SK-N-SH treated with all-trans-retinoic acid at 6 μM for 48 hours (cell line): ENCODE results near the gene HACD2.

Experiments
- ARNTL ChIP-seq: fragments of 450-650 bp; formaldehyde crosslinking; IDR thresholded peaks from 2 replicates; pipeline ENCODE4 v1.5.0; 2020; ENCODE audit warnings: low read depth, mild to moderate bottlenecking, moderate library complexity, borderline replicate concordance
- GLIS3 ChIP-seq: fragments of 250-450 bp; sonication (Bioruptor Pico); IDR thresholded peaks from 2 replicates; pipeline ENCODE4 v1.5.0; 2020; ENCODE audit warnings: mild to moderate bottlenecking, moderate library complexity
- ISL1 ChIP-seq: fragments of 250-450 bp; sonication (Bioruptor Pico); IDR thresholded peaks from 2 replicates; pipeline ENCODE4 v2.1.2; 2022; ENCODE audit warnings: mild to moderate bottlenecking, moderate library complexity
- RARB ChIP-seq: fragments of 250-450 bp; sonication (Bioruptor Pico); IDR thresholded peaks from 2 replicates; pipeline ENCODE4 v1.8.0; 2021; ENCODE audit warnings: mild to moderate bottlenecking, moderate library complexity
- TOX ChIP-seq: fragments of 250-450 bp; sonication (Bioruptor Pico); IDR thresholded peaks from 2 replicates; pipeline ENCODE4 v1.8.0; 2021; ENCODE audit warnings: mild to moderate bottlenecking, moderate library complexity, borderline replicate concordance
- ZC3H10 ChIP-seq: fragments of 250-450 bp; sonication (Bioruptor Pico); IDR thresholded peaks from 2 replicates; pipeline ENCODE4 v1.5.1; 2021; ENCODE audit warnings: mild to moderate bottlenecking, moderate library complexity
- ZFP3 ChIP-seq: fragments of 250-450 bp; sonication (Bioruptor Pico); IDR thresholded peaks from 2 replicates; pipeline ENCODE4 v1.5.0; 2020; ENCODE audit warnings: mild to moderate bottlenecking, moderate library complexity
- ZNF70 ChIP-seq: fragments of 450-650 bp; formaldehyde crosslinking; IDR thresholded peaks from 2 replicates; pipeline ENCODE4 v1.5.0; 2020; ENCODE audit warnings: mild to moderate bottlenecking, moderate library complexity
- ZNF8 ChIP-seq: fragments of 450-650 bp; formaldehyde crosslinking; IDR thresholded peaks from 2 replicates; pipeline ENCODE4 v1.5.0; 2020; ENCODE audit warnings: mild to moderate bottlenecking, moderate library complexity
- TF ChIP-seq, protein P1 (sequence below): fragments of 250-450 bp; sonication (Bioruptor Pico); IDR thresholded peaks from 2 replicates; pipeline ENCODE4 v1.8.0; 2021; ENCODE audit warnings: low read depth, mild to moderate bottlenecking, moderate library complexity, borderline replicate concordance
- TF ChIP-seq, protein P2 (sequence below): fragments of 250-450 bp; sonication (Bioruptor Pico); IDR thresholded peaks from 2 replicates; pipeline ENCODE4 v1.5.1; 2020; ENCODE audit warnings: low read depth, mild to moderate bottlenecking, moderate library complexity
- TF ChIP-seq, protein P3 (sequence below): fragments of 250-450 bp; sonication (Bioruptor Pico); IDR thresholded peaks from 2 replicates; pipeline ENCODE4 v1.5.1; 2021; ENCODE audit warnings: mild to moderate bottlenecking, moderate library complexity
- TF ChIP-seq, protein P4 (sequence below): fragments of 250-450 bp; sonication (Bioruptor Pico); IDR thresholded peaks from 2 replicates; pipeline ENCODE4 v1.8.0; 2020; ENCODE audit warnings: mild to moderate bottlenecking, moderate library complexity, borderline replicate concordance
- TF ChIP-seq, protein P5 (sequence below): fragments of 250-450 bp; sonication (Bioruptor Pico); IDR thresholded peaks from 2 replicates; pipeline ENCODE4 v1.5.0; 2020; ENCODE audit warnings: mild to moderate bottlenecking, moderate library complexity

DNA sequence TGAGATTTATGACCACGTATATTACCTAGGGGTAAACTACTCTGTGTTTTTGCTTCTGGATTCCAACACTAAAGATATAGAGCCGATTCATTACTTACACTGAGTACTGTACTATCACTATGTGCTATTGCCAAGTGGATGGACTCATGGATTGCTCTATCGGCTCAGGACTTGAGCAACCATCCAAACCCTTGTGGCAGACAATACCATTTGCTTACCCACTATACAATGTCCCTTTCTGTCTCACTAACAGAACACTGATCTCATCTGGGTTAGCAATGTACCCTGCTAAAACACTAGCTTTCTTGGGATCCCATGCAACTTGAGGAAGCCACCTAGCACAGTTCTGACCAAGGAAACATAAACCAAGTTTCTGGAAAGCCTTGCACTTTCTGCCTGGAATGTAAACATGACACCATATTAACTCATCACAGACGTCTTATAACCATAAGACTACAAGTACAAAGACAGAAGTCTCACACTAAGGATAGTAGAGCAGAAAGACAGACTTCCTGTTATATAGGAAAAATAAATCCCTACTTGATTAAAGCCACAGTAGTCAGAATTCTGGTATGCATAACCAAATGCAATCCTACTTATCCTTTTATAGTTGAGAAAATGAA lies 38.6 kb downstream of the HACD2 start:
- TF ChIP-seq ISL1 (CRISPR knock-in tag) (no peak), ZNF70 (CRISPR knock-in tag) (no peak), ZC3H10 (no peak), GLIS3 (CRISPR knock-in tag) (no peak), RARB (CRISPR knock-in tag) (no peak), ARNTL (no peak), ZNF8 (CRISPR knock-in tag) (no peak), ZFP3 (CRISPR knock-in tag) (no peak), TOX (no peak)
- TF ChIP-seq, protein P1, sequence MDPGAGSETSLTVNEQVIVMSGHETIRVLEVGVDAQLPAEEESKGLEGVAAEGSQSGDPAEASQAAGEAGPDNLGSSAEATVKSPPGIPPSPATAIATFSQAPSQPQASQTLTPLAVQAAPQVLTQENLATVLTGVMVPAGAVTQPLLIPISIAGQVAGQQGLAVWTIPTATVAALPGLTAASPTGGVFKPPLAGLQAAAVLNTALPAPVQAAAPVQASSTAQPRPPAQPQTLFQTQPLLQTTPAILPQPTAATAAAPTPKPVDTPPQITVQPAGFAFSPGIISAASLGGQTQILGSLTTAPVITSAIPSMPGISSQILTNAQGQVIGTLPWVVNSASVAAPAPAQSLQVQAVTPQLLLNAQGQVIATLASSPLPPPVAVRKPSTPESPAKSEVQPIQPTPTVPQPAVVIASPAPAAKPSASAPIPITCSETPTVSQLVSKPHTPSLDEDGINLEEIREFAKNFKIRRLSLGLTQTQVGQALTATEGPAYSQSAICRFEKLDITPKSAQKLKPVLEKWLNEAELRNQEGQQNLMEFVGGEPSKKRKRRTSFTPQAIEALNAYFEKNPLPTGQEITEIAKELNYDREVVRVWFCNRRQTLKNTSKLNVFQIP (CRISPR knock-in tag) = no peak
- TF ChIP-seq, protein P2, sequence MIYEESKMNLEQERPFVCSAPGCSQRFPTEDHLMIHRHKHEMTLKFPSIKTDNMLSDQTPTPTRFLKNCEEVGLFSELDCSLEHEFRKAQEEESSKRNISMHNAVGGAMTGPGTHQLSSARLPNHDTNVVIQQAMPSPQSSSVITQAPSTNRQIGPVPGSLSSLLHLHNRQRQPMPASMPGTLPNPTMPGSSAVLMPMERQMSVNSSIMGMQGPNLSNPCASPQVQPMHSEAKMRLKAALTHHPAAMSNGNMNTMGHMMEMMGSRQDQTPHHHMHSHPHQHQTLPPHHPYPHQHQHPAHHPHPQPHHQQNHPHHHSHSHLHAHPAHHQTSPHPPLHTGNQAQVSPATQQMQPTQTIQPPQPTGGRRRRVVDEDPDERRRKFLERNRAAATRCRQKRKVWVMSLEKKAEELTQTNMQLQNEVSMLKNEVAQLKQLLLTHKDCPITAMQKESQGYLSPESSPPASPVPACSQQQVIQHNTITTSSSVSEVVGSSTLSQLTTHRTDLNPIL (CRISPR knock-in tag) = no peak
- TF ChIP-seq, protein P3, sequence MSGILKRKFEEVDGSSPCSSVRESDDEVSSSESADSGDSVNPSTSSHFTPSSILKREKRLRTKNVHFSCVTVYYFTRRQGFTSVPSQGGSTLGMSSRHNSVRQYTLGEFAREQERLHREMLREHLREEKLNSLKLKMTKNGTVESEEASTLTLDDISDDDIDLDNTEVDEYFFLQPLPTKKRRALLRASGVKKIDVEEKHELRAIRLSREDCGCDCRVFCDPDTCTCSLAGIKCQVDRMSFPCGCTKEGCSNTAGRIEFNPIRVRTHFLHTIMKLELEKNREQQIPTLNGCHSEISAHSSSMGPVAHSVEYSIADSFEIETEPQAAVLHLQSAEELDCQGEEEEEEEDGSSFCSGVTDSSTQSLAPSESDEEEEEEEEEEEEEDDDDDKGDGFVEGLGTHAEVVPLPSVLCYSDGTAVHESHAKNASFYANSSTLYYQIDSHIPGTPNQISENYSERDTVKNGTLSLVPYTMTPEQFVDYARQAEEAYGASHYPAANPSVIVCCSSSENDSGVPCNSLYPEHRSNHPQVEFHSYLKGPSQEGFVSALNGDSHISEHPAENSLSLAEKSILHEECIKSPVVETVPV (CRISPR knock-in tag) = no peak
- TF ChIP-seq, protein P4, sequence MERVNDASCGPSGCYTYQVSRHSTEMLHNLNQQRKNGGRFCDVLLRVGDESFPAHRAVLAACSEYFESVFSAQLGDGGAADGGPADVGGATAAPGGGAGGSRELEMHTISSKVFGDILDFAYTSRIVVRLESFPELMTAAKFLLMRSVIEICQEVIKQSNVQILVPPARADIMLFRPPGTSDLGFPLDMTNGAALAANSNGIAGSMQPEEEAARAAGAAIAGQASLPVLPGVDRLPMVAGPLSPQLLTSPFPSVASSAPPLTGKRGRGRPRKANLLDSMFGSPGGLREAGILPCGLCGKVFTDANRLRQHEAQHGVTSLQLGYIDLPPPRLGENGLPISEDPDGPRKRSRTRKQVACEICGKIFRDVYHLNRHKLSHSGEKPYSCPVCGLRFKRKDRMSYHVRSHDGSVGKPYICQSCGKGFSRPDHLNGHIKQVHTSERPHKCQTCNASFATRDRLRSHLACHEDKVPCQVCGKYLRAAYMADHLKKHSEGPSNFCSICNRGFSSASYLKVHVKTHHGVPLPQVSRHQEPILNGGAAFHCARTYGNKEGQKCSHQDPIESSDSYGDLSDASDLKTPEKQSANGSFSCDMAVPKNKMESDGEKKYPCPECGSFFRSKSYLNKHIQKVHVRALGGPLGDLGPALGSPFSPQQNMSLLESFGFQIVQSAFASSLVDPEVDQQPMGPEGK (CRISPR knock-in tag) = no peak
- TF ChIP-seq, protein P5, sequence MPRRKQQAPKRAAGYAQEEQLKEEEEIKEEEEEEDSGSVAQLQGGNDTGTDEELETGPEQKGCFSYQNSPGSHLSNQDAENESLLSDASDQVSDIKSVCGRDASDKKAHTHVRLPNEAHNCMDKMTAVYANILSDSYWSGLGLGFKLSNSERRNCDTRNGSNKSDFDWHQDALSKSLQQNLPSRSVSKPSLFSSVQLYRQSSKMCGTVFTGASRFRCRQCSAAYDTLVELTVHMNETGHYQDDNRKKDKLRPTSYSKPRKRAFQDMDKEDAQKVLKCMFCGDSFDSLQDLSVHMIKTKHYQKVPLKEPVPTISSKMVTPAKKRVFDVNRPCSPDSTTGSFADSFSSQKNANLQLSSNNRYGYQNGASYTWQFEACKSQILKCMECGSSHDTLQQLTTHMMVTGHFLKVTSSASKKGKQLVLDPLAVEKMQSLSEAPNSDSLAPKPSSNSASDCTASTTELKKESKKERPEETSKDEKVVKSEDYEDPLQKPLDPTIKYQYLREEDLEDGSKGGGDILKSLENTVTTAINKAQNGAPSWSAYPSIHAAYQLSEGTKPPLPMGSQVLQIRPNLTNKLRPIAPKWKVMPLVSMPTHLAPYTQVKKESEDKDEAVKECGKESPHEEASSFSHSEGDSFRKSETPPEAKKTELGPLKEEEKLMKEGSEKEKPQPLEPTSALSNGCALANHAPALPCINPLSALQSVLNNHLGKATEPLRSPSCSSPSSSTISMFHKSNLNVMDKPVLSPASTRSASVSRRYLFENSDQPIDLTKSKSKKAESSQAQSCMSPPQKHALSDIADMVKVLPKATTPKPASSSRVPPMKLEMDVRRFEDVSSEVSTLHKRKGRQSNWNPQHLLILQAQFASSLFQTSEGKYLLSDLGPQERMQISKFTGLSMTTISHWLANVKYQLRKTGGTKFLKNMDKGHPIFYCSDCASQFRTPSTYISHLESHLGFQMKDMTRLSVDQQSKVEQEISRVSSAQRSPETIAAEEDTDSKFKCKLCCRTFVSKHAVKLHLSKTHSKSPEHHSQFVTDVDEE (CRISPR knock-in tag) = no peak
